Measurements from ENCODE around the gene MTHFD1L. TPM values are rescaled to one million over a fixed set of nuclear protein-coding genes. Genes with fewer than 3 reads are reported as not detected.

MTHFD1L gene
- total RNA-seq, 1 donor = 68.7 TPM

DNA sequence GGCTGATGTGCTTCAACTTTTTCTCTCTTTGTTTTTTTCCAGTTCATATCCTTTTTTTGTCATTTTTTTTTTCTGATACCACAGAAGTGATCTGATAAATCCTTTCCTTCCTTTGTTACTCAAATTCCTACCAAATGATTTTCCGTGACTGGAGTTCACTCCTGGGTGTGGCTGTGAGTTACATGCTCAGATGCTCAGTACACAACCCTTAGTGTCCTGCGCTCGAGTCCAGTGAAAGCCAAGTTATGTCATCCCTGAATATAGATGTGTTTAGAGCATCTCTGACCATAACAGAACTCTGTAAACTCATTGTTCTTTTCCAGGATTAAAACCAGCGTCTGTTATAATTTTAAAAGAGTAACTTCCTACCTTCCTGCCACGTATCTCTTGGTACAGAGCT lies 227.1 kb downstream of the MTHFD1L start:
- no peak overlapping the region for H3K4me3 ChIP-seq (ENCODE audit: low read depth, low read length)
- DNase-seq (ENCODE audit: low read depth) = no peak
- TF ChIP-seq, protein P1, sequence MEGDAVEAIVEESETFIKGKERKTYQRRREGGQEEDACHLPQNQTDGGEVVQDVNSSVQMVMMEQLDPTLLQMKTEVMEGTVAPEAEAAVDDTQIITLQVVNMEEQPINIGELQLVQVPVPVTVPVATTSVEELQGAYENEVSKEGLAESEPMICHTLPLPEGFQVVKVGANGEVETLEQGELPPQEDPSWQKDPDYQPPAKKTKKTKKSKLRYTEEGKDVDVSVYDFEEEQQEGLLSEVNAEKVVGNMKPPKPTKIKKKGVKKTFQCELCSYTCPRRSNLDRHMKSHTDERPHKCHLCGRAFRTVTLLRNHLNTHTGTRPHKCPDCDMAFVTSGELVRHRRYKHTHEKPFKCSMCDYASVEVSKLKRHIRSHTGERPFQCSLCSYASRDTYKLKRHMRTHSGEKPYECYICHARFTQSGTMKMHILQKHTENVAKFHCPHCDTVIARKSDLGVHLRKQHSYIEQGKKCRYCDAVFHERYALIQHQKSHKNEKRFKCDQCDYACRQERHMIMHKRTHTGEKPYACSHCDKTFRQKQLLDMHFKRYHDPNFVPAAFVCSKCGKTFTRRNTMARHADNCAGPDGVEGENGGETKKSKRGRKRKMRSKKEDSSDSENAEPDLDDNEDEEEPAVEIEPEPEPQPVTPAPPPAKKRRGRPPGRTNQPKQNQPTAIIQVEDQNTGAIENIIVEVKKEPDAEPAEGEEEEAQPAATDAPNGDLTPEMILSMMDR (IDR thresholded peaks at IDR 0.05; ENCODE audit: insufficient read depth, low read length) = no peak

- no peak for DNase-seq (ENCODE audit: low read depth)
- TF ChIP-seq, protein P1 (IDR thresholded peaks at IDR 0.05; ENCODE audit: insufficient read depth, low read length) = no peak
- H3K4me3 ChIP-seq (ENCODE audit: low read depth, low read length) = no peak overlapping the region
Observed at GRCh38 chr6:151093706-151094105, 228.2 kb downstream of the MTHFD1L start.

DNA sequence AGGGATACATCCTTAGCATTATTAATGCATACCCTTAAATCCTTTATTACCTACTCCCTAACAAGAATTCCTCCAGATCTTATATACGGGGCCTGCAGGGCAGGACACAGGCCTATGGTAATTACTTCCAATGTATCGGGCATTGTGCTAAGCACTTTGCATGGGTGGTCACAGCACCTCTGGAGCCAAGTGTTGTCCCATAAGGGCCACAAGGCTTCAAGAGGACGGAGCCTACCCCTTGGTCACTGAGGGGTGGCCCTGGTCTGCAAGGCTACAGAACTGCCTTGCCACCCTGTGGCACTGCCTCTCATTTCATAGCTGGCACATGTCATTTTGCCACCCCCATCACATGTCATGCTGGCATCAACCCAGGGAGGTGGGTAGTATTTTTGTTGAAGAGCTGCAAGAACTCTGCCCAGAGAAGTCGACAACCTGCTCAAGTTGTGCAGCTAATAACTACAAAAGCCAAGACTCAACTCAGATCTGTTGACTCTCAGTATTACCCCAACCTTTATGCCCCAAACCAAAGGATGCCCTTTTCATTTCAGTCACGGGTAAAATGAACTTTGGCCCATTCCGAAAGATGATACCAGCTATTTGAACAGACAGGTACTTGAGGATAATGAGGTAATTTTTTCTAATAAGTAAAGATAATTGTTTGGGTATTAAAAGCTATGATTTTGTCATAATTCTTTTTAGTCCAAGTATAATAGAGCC lies 230.2 kb downstream of the MTHFD1L start:
- DNase-seq (ENCODE audit: low read depth) = no peak
- TF ChIP-seq, protein P1 (IDR thresholded peaks at IDR 0.05; ENCODE audit: insufficient read depth, low read length) = no peak
- no peak overlapping the region for H3K4me3 ChIP-seq (ENCODE audit: low read depth, low read length)

DNA sequence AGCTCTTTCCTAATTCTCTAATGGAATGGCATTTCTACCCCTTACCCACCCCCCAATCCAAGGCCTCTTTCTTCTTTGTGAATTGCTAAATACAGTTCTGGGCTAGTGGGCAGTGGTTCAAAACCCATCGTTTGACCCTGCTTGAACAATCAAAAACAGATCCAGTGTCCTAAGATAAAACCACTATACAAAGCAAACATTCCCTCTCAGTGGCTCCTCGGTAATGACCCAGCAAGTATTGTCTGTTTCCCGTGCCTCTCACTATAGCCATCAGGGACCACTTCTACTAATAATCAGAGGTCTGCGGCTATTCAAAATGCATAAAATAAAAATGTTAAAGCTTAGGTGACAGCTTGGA lies 230.7 kb downstream of the MTHFD1L start:
- H3K4me3 ChIP-seq (ENCODE audit: low read depth, low read length) = no peak overlapping the region
- TF ChIP-seq, protein P1 (IDR thresholded peaks at IDR 0.05; ENCODE audit: insufficient read depth, low read length) = no peak
- peak; percentile 19 for DNase-seq (ENCODE audit: low read depth)

DNA sequence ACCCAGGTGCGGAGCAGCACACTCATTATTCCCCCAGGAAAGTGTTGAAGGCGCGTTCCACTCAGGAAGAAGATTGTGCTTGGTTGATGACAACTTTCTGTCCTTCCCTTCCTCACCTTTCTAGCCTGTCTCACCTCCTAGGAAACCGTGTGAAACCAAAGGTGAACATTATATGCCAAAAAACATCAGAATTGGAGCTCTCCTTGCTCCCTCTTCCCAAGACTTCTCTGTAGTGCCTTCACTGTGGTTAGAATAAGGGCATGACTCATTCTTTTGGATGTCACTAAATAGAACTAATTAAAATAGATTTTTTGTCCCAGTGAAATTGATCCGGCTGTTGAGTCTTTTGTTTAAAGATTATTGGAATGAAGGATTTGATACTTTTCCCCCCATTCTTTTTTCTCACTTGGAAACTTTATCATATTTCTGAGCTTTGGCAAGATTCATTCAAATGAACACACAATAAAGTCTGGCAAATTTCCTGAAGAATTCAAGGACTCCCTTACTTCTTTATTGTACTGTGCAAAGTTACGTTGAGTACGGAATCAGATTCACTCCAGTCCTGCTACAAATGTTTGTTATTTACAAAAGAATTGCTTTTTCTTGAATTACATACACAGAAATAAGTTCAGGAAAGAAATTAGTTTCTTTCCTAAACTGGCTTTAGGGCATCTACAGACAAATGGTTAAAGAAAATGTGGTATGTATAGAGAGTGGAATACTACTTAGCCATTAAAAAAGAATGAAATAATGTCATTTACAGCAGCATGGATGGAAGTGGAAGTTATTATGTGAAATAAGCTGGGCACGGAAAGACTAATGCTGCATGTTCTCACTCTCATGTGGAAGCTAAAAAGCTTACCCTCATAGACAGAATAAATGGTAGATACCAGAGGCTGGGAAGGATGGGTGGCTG lies 231.4 kb downstream of the MTHFD1L start:
- no peak for DNase-seq (ENCODE audit: low read depth)

DNA sequence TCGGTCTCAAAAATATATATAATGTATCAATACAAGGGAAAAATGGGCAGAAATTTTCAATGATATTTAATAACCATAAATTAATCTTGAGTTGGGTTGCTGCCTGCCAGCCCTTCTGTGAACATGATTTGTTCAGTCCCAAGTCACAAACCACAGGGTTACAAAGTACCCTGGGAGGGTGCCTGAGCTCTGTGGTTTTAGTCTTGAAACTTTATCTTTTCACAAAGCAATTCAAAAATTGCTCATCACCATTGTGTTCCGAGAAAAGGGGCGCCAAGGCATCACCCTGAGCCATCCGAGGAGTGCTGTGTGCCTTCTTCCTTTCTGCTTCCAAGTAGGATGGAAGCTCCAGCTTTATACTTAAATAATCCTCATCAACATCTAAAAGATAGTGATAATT lies 232.7 kb downstream of the MTHFD1L start:
- TF ChIP-seq, protein P1 (IDR thresholded peaks at IDR 0.05; ENCODE audit: insufficient read depth, low read length) = no peak
- peak; percentile 11 for DNase-seq (ENCODE audit: low read depth)
- H3K4me3 ChIP-seq (ENCODE audit: low read depth, low read length) = no peak overlapping the region

More for the DNA sequence above, 231.4 kb downstream of the MTHFD1L start:
- no peak overlapping the region for H3K4me3 ChIP-seq (ENCODE audit: low read depth, low read length)
- TF ChIP-seq, protein P1 (IDR thresholded peaks at IDR 0.05; ENCODE audit: insufficient read depth, low read length) = no peak

All from fibroblast of the aortic adventitia (primary cell).